BJ (cell line): ENCODE results near the gene LMTK2. TPM values are rescaled to one million over a fixed set of nuclear protein-coding genes. Genes with fewer than 3 reads are reported as not detected.

Experiments used
- CTCF ChIA-PET: fragments of 350-600 bp; formaldehyde crosslinking; extraction: SDS; loops from one replicate; lab custom pipeline; 2021; ENCODE audit warnings: antibody characterized with exemption, inconsistent platforms; lab: Yijun Ruan, JAX
- POLR2A ChIA-PET: fragments of 300-600 bp; sonication (Branson Sonifier 250); formaldehyde crosslinking; extraction: SDS; loops from one replicate; lab custom pipeline; 2021; ENCODE audit warnings: antibody characterized with exemption; lab: Charles Lee
- DNase-seq: peaks from one replicate; pipeline ENCODE4 v3.0.0-alpha.2; 2011; ENCODE audit warnings: low read depth
- H3K27me3 ChIP-seq: 2 replicates; pipeline ENCODE4 v1.6.0; 2011; ENCODE audit warnings: low read length; ENCODE audit not compliant: control insufficient read depth, insufficient read depth
- H3K36me3 ChIP-seq: 2 replicates; pipeline ENCODE4 v1.5.1; 2011; ENCODE audit warnings: low read length; ENCODE audit not compliant: control insufficient read depth, insufficient read depth
- H3K4me3 ChIP-seq: 2 replicates; pipeline ENCODE4 v1.5.1; 2011; ENCODE audit warnings: low read depth, mild to moderate bottlenecking, control low read depth, low read length
- CTCF ChIP-seq: IDR thresholded peaks from 2 replicates; pipeline ENCODE4 v1.5.1; 2011; ENCODE audit warnings: low read depth, mild to moderate bottlenecking, control low read depth, inconsistent platforms, low read length, moderate library complexity; ENCODE audit not compliant: insufficient read depth
- polyA plus RNA-seq: library from polyadenylated mRNA; depleted of rRNA; stranded (reverse); fragments of >200 nt; gene quantifications from 2 replicates; pipeline ENCODE4 v1.2.3, GENCODE V29; 2011

The LMTK2 gene
- polyA plus RNA-seq, 1 experiment = 3.8 TPM

DNA sequence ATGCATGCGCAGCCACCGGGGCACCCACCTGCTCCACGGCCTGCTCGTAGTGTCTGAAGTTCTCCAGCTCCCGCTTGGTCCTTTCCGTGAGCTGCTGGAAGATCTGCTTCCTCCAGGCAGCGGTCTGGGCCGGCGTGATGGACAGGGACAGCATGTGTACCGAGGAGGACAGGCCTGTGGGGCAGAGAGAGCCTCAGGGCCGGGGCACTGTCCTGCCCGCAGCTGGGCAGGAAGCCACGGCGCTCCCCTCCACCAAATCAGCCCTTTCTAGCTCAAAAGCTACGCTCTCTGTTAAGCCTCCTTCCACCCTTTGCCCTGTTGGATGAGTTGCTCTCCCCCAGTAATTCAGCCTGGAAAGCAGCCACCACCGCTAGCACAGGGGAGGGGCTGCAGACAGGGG is 126.1 kb downstream of the LMTK2 start:
- TF ChIP-seq CTCF = no peak
- CTCF ChIA-PET = interaction anchor here (0.6 kb wide), 1 partner anchor 8 kb away, joined by 5 read pairs; no protein-coding TSS in a partner anchor
- no peak for DNase-seq
- POLR2A ChIA-PET = no interaction called here
- H3K4me3 ChIP-seq = no peak overlapping the region
- no peaks in the 10 kb centered on the region for H3K27me3 ChIP-seq
- peaks cover 5% of the 10 kb centered on the region for H3K36me3 ChIP-seq

DNA sequence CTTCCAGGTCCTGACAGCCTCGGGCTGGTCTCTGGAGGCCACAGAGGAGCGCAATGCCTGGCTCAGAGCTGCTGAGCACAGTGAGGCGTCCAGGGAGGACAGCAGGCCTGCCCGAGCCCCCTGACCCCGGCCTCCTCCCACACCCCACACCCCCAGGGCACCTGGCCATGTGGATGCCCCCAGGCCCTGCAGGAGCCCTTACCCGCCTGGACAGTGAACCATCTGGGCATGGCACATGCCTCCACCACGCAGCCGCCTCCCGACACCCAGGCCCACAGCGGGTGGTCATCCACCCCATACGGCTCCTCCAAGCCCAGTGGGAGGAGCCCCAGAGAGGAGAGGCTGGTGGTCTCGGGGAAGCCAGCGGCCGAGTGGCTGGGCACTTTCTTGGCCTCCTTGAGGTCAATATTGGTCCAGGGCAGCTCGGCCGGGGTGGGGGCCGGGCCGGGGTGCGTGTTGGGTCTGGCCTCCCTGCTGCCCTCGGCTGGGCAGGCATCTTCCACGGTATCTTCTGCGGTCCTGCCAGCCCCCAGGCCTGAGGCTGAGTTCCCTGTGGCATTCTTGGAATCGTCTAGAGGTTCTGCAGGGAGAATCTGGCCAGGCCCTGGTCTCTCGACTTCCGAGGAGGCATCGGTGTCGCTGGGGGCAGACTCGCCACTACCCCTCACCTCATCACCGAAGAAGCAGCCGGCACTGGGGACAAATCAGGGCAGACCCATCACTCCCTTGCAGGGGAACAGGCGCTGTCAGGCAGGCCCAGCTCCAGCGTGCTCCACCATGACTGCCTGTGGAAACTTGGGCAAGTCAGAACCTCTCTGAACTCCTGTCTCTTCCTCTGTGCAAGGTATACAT is 126.8 kb downstream of the LMTK2 start:
- CTCF ChIA-PET = interaction anchor here (0.6 kb wide), 1 partner anchor 8 kb away, joined by 5 read pairs; no protein-coding TSS in a partner anchor
- no peak for TF ChIP-seq CTCF
- POLR2A ChIA-PET = no interaction called here
- Histone ChIP-seq H3K4me3 (no peak overlapping the region), H3K36me3 (peaks cover 5% of the 10 kb centered on the region), H3K27me3 (no peaks in the 10 kb centered on the region)
- DNase-seq = no peak

- no peak for DNase-seq
- CTCF ChIA-PET = no interaction called here
- no peaks in the 10 kb centered on the region for H3K27me3 ChIP-seq
- H3K4me3 ChIP-seq = no peak overlapping the region
- POLR2A ChIA-PET = no interaction called here
- peaks cover 4% of the 10 kb centered on the region for H3K36me3 ChIP-seq
- TF ChIP-seq CTCF = no peak
These were observed 127.9 kb downstream of the LMTK2 start for GRCh38 chr7:98234429-98235147.

GRCh38 chr7:98235901-98236300 is 129.2 kb downstream of the LMTK2 start:
- ChIA-PET CTCF (no interaction called here), POLR2A (no interaction called here)
- H3K36me3 ChIP-seq = peaks cover 7% of the 10 kb centered on the region
- H3K4me3 ChIP-seq = no peak overlapping the region
- no peak for TF ChIP-seq CTCF
- DNase-seq = no peak
- no peaks in the 10 kb centered on the region for H3K27me3 ChIP-seq

- DNase-seq = no peak
- CTCF ChIA-PET = no interaction called here
- POLR2A ChIA-PET = no interaction called here
These were observed 129.9 kb downstream of the LMTK2 start for GRCh38 chr7:98236355-98237185.

More at GRCh38 chr7:98236355-98237185, 129.9 kb downstream of the LMTK2 start:
- peaks cover 7% of the 10 kb centered on the region for H3K36me3 ChIP-seq
- H3K4me3 ChIP-seq = no peak overlapping the region
- no peak for TF ChIP-seq CTCF
- H3K27me3 ChIP-seq = no peaks in the 10 kb centered on the region
